Left colon (tissue), 2 donors: ENCODE results near the gene VWA3A. TPM values are rescaled to one million over a fixed set of nuclear protein-coding genes. Genes with fewer than 3 reads are reported as not detected.
A peak's percentile ranks its signal among the peaks of the same experiment; 100 is the strongest.
"Not testable (repeated sequence)": the region's sequence is repeated elsewhere in the genome, so short reads cannot be mapped to it uniquely, and the experiment has no call there.

Experiments used
- ATAC-seq: fragments of 200-7000 bp; cut with Tn5 transposase; one replicate; pipeline ENCODE4 v1.9.1; 2020; ENCODE audit warnings: mild to moderate bottlenecking, moderate library complexity
- DNase-seq, 2 donors: peaks; one replicate each; pipeline ENCODE4 v3.0.0-alpha.2; 2020
- intact Hi-C, 2 donors: fragments of 100-400 bp; cut with DNase I in 1 of 2; cut with micrococcal nuclease in 1 of 2; formaldehyde crosslinking; loops; one replicate each; pipeline versions ENCODE4 v1.11.2 to v1.14.0; 2022; cut with DNase I, micrococcal nuclease
- total RNA-seq, 2 donors: library from RNA; stranded (reverse); fragmentation: NEBNext Ultra II Directional; extraction: Animal tissue kit (Norgen Biotek cat#: 25700); gene quantifications; one replicate each; pipeline ENCODE4 v1.2.1, GENCODE V29; 2021
- donor health status: DM: no; HTN: no; CAD: no.
- donor health status: DM: yes; HTN: yes; CAD: no.

Gene VWA3A
- total RNA-seq, 2 donors from 2014 or later = not detected

DNA sequence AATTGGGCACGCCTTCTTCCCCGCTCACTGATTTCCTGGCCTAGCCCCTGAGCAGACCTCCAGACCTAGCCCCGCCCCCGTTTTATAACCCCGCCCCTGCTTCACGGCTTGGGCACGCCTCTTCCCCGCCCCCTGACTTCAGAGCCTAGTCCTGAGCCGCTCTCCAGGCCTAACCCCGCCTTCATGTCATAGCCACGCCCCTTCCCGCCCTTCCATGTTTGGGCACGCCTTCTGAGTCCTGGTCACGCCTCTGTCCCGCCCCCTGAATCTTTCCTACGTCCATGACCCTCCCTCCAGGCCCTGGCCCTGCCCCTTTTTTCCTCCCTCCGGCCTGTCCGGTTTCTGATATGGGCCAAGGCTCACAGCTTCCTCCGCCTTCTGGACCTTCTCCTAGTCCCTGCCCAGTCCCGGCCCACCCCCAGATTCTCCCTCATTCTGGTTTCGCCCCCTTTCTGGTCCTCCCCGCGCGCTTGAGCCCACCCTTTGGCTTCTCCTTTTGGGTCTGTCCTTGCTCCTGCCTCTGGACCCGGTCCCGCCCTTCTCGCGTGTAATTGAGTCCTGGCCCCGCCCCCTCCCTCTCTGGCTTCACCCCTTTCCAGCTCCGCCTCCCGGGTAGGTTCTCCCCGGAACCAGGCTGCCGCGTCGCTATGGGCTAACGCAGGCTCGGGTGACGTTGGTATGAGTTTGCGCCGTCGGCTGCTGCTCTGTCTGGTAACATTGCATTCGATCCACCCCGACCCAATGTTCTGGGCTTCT lies 98.6 kb downstream of the VWA3A start:
- intact Hi-C loops = no loop called here
- ATAC-seq (peak; percentile 66), DNase-seq (peak; percentile 100)

DNA sequence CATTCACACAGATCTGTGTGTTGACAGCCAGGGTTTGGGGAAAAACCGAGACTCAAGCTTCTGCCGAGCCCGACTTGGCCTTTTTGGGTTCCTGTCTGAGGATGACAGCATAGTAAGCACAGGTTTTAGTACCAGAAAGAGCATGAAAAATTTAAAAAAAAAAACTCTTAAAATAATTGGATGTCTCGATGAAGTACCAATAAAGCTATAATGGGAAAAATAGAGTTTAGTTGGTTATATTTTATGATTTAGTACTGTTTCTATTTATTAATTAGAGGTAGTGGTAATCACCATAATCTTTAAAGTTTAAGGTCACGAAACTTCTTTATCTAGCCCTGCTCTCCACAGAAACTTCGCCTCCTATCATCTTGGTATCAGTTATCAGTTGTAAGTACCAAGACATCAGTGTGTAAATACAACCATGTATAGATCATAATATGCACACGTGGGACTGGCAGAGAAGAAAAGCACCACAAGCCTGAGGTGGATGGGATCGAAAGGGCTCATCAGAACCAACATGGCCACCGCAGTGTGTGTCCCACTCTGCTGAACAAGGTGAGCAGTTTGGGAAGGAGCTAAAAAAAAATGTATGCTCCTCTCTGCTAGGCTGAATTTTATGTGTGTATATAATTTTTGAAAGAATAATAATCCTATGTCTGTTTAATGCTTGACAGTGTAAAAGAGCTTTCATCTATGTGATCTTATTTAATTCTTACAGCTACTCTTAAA lies 99.4 kb downstream of the VWA3A start:
- intact Hi-C loops = no loop called here
- no peak for ATAC-seq
- peak in 1 of 2 donors; percentile 40 for DNase-seq

GRCh38 chr16:22192261-22193062 lies 100.1 kb downstream of the VWA3A start:
- DNase-seq (peak; percentile 80 to 88), ATAC-seq (no peak)
- intact Hi-C loops = no loop called here

- ATAC-seq (no peak), DNase-seq (no peak)
- intact Hi-C loops = no loop called here
These were observed 100.7 kb downstream of the VWA3A start for GRCh38 chr16:22193063-22193411.

GRCh38 chr16:22194707-22195444 lies 102.5 kb downstream of the VWA3A start:
- ATAC-seq (no peak), DNase-seq (no peak)
- intact Hi-C loops = loop anchor here in 1 of 2 donors (5.0 kb wide), 1 partner anchor 102 kb away; the partner anchor contains the start of gene POLR3E

GRCh38 chr16:22195445-22195694 lies 103.0 kb downstream of the VWA3A start:
- ATAC-seq = no peak
- intact Hi-C loops = loop anchor here in 1 of 2 donors (5.0 kb wide), 1 partner anchor 102 kb away; the partner anchor contains the start of gene POLR3E
- no peak for DNase-seq

DNA sequence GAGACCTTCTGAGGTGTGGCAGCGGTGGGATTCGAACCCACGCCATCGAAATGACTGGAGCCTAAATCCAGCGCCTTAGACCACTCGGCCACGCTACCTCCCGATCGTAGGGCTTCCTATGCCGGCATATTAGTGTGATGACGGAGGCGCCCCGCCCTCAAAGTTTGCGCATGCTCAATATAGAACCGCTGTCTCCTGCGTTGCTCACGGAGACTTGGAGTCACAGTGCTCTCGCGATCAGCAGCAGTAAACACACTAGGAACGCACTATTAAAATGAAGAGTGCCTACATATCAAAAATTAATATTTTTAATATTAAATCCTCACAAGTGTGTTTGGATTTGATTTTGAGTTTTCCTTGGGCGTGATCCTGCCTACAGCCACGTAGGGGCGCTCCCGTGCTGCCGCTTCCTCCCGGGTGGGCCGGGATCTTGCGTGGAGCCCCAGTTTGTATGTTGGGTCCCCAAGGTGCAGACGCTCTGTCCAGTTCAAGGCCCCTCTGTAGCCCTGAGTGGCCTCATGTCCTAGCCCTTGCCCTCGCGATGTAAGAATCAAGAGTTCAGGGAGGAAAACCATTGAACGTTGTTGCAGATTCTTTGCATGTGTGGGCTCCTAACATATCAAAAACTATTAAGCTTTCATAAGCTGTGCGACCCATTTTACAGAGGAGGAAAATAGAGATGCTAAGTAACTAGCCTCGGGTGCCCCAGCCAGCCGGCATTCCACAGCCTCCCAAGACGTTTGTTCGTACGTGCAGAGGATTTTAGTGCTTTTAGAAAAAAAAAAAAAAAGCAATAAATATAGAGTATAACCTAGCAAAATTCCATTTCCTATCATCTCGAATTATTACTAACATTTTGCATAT lies 103.6 kb downstream of the VWA3A start:
- DNase-seq (peak; percentile 77 to 91), ATAC-seq (peak; percentile 35)
- intact Hi-C loops = loop anchor here in 1 of 2 donors (5.0 kb wide), 1 partner anchor 101 kb away; the partner anchor contains the start of gene POLR3E

DNA sequence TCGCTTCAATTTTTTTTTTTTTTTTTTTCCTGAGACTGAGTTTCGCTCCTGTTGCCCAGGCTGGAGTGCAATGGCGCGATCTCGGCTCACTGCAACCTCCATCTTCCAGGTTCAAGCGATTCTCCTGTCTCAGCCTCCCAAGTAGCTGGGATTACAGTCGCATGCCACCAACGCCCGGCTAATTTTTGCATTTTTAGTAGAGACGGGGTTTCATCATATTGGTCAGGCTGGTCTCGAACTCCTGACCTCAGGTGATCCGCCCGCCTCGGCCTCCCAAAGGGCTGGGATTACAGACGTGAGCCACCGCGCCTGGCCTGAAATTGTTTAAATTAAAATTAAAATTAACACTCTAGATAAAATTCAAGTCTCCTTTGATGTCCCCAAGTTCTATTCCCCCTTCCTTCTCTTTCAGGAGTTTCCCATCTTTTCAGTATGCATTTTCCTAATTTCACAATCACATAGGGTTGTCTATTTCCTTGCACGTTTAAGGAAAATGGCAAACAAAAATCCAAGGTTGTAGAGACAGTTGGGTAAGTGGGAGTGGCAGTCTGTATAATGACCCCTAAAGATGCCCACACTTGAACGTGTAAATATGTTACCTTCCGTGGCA lies 104.3 kb downstream of the VWA3A start:
- DNase-seq, ATAC-seq: not testable (repeated sequence)
- intact Hi-C loops = loop anchor here in 1 of 2 donors (5.0 kb wide), 1 partner anchor 101 kb away; the partner anchor contains the start of gene POLR3E

GRCh38 chr16:22198547-22199293 lies 106.4 kb downstream of the VWA3A start:
- no peak for ATAC-seq
- intact Hi-C loops = loop anchor here in 1 of 2 donors (5.0 kb wide), 1 partner anchor 99 kb away; the partner anchor contains the start of gene POLR3E
- no peak for DNase-seq

- ATAC-seq (no peak), DNase-seq (no peak)
- intact Hi-C loops = loop anchor here in 1 of 2 donors (10.0 kb wide), 1 partner anchor 93 kb away; the partner anchor contains the start of gene POLR3E
These were observed 109.9 kb downstream of the VWA3A start for GRCh38 chr16:22202261-22202637.

- DNase-seq = no peak
- intact Hi-C loops = loop anchor here in 1 of 2 donors (10.0 kb wide), 1 partner anchor 92 kb away; the partner anchor contains the start of gene POLR3E
- no peak for ATAC-seq
These were observed 110.8 kb downstream of the VWA3A start for GRCh38 chr16:22203091-22203490.

GRCh38 chr16:22204091-22204655 lies 111.8 kb downstream of the VWA3A start:
- intact Hi-C loops = loop anchor here in 1 of 2 donors (10.0 kb wide), 1 partner anchor 91 kb away; the partner anchor contains the start of gene POLR3E
- no peak for ATAC-seq
- DNase-seq = no peak

GRCh38 chr16:22205577-22206012 lies 113.3 kb downstream of the VWA3A start:
- intact Hi-C loops = loop anchor here in 1 of 2 donors (10.0 kb wide), 1 partner anchor 89 kb away; the partner anchor contains the start of gene POLR3E
- DNase-seq = no peak
- ATAC-seq = no peak

GRCh38 chr16:22206013-22206841 lies 113.9 kb downstream of the VWA3A start, which contains the start of gene EEF2K:
Gene EEF2K (plus strand): TSS chr16:22206278. CDS start chr16:22225730, 19,452 bp downstream.
- intact Hi-C loops = loop anchor here in 1 of 2 donors (10.0 kb wide), 1 partner anchor 89 kb away; the partner anchor contains the start of gene POLR3E
- peak; percentile 86 for ATAC-seq
- DNase-seq = peak; percentile 94 to 95
